Hepatocyte (in vitro differentiated cells): ENCODE data around the gene CCDC39.

Experiments
- EZH2 ChIP-seq: fragments of 200-600 bp; sonication (generic); IDR thresholded peaks from 2 replicates; pipeline ENCODE4 v1.6.1; 2016; ENCODE audit warnings: antibody characterized with exemption, mild to moderate bottlenecking, borderline replicate concordance
- EZH2phosphoT487 ChIP-seq: fragments of 200-600 bp; sonication (generic); IDR thresholded peaks from one replicate; pipeline ENCODE4 v1.6.1; 2018; ENCODE audit warnings: antibody characterized with exemption, mild to moderate bottlenecking, low read depth, moderate library complexity; ENCODE audit not compliant: unreplicated experiment, severe bottlenecking
- TF ChIP-seq, protein P1 (sequence below): fragments of 200-600 bp; sonication (generic); IDR thresholded peaks from 2 replicates; pipeline ENCODE4 v1.5.1; 2016; ENCODE audit warnings: antibody characterized with exemption, mild to moderate bottlenecking; ENCODE audit not compliant: poor library complexity

DNA sequence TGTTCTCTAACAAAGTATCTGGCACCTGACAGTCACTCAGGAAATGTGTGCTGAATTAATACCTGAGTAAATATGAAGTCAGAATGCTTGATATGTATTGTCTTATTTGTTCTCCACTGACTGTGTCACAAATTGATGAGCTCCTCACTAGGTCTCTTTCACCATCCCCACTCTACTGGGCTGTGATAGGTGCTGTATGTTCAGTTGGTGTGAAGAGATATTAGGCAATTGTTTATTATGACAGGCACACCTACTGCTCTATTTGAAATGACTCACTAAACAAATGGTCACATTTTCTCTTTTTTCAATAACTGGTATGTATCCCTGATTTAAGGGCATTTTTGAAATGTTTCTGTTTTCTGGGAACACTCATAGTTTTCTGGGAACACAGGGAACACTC is 25.2 kb upstream of the CCDC39 start:
- TF ChIP-seq, protein P1, sequence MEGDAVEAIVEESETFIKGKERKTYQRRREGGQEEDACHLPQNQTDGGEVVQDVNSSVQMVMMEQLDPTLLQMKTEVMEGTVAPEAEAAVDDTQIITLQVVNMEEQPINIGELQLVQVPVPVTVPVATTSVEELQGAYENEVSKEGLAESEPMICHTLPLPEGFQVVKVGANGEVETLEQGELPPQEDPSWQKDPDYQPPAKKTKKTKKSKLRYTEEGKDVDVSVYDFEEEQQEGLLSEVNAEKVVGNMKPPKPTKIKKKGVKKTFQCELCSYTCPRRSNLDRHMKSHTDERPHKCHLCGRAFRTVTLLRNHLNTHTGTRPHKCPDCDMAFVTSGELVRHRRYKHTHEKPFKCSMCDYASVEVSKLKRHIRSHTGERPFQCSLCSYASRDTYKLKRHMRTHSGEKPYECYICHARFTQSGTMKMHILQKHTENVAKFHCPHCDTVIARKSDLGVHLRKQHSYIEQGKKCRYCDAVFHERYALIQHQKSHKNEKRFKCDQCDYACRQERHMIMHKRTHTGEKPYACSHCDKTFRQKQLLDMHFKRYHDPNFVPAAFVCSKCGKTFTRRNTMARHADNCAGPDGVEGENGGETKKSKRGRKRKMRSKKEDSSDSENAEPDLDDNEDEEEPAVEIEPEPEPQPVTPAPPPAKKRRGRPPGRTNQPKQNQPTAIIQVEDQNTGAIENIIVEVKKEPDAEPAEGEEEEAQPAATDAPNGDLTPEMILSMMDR: no peak
- no peak for TF ChIP-seq EZH2
- TF ChIP-seq EZH2phosphoT487: no peak
